GM18508 (cell line): ENCODE results near the gene PCDHGB1.
A peak's percentile ranks its signal among the peaks of the same experiment; 100 is the strongest.
"Not testable (repeated sequence)": the region's sequence is repeated elsewhere in the genome, so short reads cannot be mapped to it uniquely, and the experiment has no call there.

ENCODE experiments used
- ATAC-seq: cut with Tn5 transposase; IDR thresholded peaks from one replicate; pipeline ENCODE4 v1.9.1; 2021; ENCODE audit warnings: moderate number of reproducible peaks; ENCODE audit not compliant: insufficient read depth, unreplicated experiment

PCDHGB1 gene

GRCh38 chr5:141375444-141376155, 25.7 kb downstream of the PCDHGB1 start:
- ATAC-seq: not testable (repeated sequence)

GRCh38 chr5:141382469-141383294, 32.8 kb downstream of the PCDHGB1 start, which contains the start of gene PCDHGA7:
Gene PCDHGA7, plus strand, starts transcription at chr5:141382742. Its CDS starts 158 bp downstream, at chr5:141382900.
- no peak for ATAC-seq

GRCh38 chr5:141383345-141383744, 33.4 kb downstream of the PCDHGB1 start:
- ATAC-seq: no peak

- ATAC-seq: no peak
Measured at GRCh38 chr5:141384471-141385267, 34.8 kb downstream of the PCDHGB1 start.

GRCh38 chr5:141387557-141388311, 37.8 kb downstream of the PCDHGB1 start, which contains the start of gene PCDHGB4:
Gene PCDHGB4, plus strand, starts transcription at chr5:141387698. Its CDS starts 187 bp downstream, at chr5:141387885.
- ATAC-seq: peak; percentile 89

GRCh38 chr5:141388661-141389060, 38.8 kb downstream of the PCDHGB1 start:
- no peak for ATAC-seq

- no peak for ATAC-seq
Measured at GRCh38 chr5:141389153-141390042, 39.5 kb downstream of the PCDHGB1 start.

- no peak for ATAC-seq
Measured at GRCh38 chr5:141392429-141393198, 42.7 kb downstream of the PCDHGB1 start, which contains the start of gene PCDHGA8. Gene PCDHGA8, plus strand, starts transcription at chr5:141392633. Its CDS starts 181 bp downstream, at chr5:141392814.

GRCh38 chr5:141393267-141393666, 43.4 kb downstream of the PCDHGB1 start:
- no peak for ATAC-seq

GRCh38 chr5:141394401-141395187, 44.7 kb downstream of the PCDHGB1 start:
- ATAC-seq: not testable (repeated sequence)

- peak; percentile 97 for ATAC-seq
Measured at GRCh38 chr5:141397756-141398551, 48.1 kb downstream of the PCDHGB1 start, which contains the start of gene PCDHGB5. Gene PCDHGB5, plus strand, starts transcription at chr5:141397947. Its CDS starts 181 bp downstream, at chr5:141398128.

GRCh38 chr5:141398608-141399007, 48.7 kb downstream of the PCDHGB1 start:
- ATAC-seq: no peak

- ATAC-seq: no peak
Measured at GRCh38 chr5:141399555-141400258, 49.8 kb downstream of the PCDHGB1 start.
